ENCODE results near the gene SORCS3. TPM values are rescaled to one million over a fixed set of nuclear protein-coding genes. Genes with fewer than 3 reads are reported as not detected.

The SORCS3 gene
- polyA plus RNA-seq, 6 donors from 2014 or later, result not detected

GRCh38 chr10:104809288-104810090, 168.4 kb downstream of the SORCS3 start:
- Mint-ChIP-seq H3K4me3 (no peak overlapping the region), H3K4me1 (no peaks in the 10 kb centered on the region), H3K27me3 (peaks cover 0 to 12% (median 6%) of the 10 kb centered on the region in 3 donors), H3K27ac (peak overlapping the region in 1 of 6 donors; percentile 68), H3K36me3 (no peaks in the 10 kb centered on the region), H3K9me3 (peaks cover 0 to 6% (median 3%) of the 10 kb centered on the region in 7 donors)
- ATAC-seq (ENCODE audit: low read depth in 2 of 2), result no peak
- DNase-seq, result no peak

GRCh38 chr10:104811166-104811565, 170.1 kb downstream of the SORCS3 start:
- ATAC-seq (ENCODE audit: low read depth in 2 of 2) (no peak), DNase-seq (no peak)
- H3K27ac Mint-ChIP-seq, result no peak overlapping the region
- no peaks in the 10 kb centered on the region for H3K4me1 Mint-ChIP-seq
- no peaks in the 10 kb centered on the region for H3K36me3 Mint-ChIP-seq
- no peak overlapping the region for H3K4me3 Mint-ChIP-seq
- peaks cover 0 to 6% (median 0%) of the 10 kb centered on the region in 7 donors for H3K9me3 Mint-ChIP-seq
- H3K27me3 Mint-ChIP-seq, result peaks cover 0 to 12% (median 6%) of the 10 kb centered on the region in 3 donors

DNA sequence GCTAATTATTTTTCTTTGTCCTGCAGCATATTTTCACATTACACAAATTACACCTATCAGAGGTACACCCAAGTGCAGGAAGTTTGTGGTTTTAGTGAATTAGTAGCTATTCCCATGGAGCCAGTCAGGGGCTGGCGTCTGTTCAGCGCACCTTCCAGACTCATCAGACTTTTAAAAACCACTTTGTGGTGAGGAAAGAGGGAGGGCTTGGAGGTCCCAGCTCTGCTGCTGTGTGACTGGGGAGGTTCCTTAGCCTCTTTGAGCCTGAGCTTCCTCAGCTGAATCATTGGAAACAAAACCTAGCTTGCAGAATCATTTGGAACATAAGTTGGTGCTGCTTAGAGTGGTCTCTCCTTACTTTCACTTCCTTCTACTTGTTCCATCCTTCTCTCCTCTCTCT, 175.4 kb downstream of the SORCS3 start:
- no peaks in the 10 kb centered on the region for H3K4me1 Mint-ChIP-seq
- DNase-seq, result no peak
- no peaks in the 10 kb centered on the region for H3K36me3 Mint-ChIP-seq
- H3K4me3 Mint-ChIP-seq, result no peak overlapping the region
- no peak for ATAC-seq (ENCODE audit: low read depth in 2 of 2)
- H3K27ac Mint-ChIP-seq, result no peak overlapping the region
- H3K27me3 Mint-ChIP-seq, result peaks cover 5 to 13% (median 12%) of the 10 kb centered on the region in 3 donors
- peaks cover 0 to 23% (median 2%) of the 10 kb centered on the region in 7 donors for H3K9me3 Mint-ChIP-seq

DNA sequence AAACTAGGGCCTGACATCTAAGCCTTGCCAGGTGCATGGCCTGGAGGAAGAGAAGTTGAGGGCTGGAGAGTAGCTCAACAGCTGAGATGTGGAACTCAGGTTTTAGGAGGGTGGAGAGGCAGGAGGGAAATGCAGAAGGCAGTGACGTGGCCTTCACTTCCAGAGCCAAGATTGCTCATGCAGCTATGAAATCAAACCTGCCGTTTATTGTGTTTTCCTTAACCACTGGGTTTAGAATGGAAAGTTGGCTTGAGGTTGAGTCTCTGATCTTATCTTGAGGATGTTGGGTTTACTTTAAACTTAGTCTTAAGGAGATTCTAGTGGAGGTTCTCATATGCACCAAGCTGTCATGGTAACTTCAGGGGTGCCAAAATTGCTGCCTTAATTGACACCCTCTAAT, 178.6 kb downstream of the SORCS3 start:
- Mint-ChIP-seq H3K36me3 (no peaks in the 10 kb centered on the region), H3K4me1 (no peaks in the 10 kb centered on the region), H3K27me3 (peaks cover 0 to 13% (median 12%) of the 10 kb centered on the region in 3 donors), H3K9me3 (peaks cover 0 to 38% (median 4%) of the 10 kb centered on the region in 7 donors), H3K4me3 (no peak overlapping the region), H3K27ac (no peak overlapping the region)
- ATAC-seq (ENCODE audit: low read depth in 2 of 2) (no peak), DNase-seq (no peak)

GRCh38 chr10:104822088-104822487, 181.0 kb downstream of the SORCS3 start:
- H3K36me3 Mint-ChIP-seq, result no peaks in the 10 kb centered on the region
- peaks cover 0 to 13% (median 12%) of the 10 kb centered on the region in 3 donors for H3K27me3 Mint-ChIP-seq
- DNase-seq (no peak), ATAC-seq (ENCODE audit: low read depth in 2 of 2) (no peak)
- H3K27ac Mint-ChIP-seq, result no peak overlapping the region
- no peak overlapping the region for H3K4me3 Mint-ChIP-seq
- peaks cover 1 to 46% (median 4%) of the 10 kb centered on the region in 7 donors for H3K9me3 Mint-ChIP-seq
- H3K4me1 Mint-ChIP-seq, result no peaks in the 10 kb centered on the region

GRCh38 chr10:104824380-104825006, 183.4 kb downstream of the SORCS3 start:
- no peaks in the 10 kb centered on the region for H3K4me1 Mint-ChIP-seq
- DNase-seq (no peak), ATAC-seq (ENCODE audit: low read depth in 2 of 2) (no peak)
- no peak overlapping the region for H3K27ac Mint-ChIP-seq
- H3K4me3 Mint-ChIP-seq, result no peak overlapping the region
- no peaks in the 10 kb centered on the region for H3K36me3 Mint-ChIP-seq
- H3K9me3 Mint-ChIP-seq, result peaks cover 4 to 43% (median 5%) of the 10 kb centered on the region in 7 donors
- peaks cover 0 to under 1% (median 0%) of the 10 kb centered on the region in 3 donors for H3K27me3 Mint-ChIP-seq

DNA sequence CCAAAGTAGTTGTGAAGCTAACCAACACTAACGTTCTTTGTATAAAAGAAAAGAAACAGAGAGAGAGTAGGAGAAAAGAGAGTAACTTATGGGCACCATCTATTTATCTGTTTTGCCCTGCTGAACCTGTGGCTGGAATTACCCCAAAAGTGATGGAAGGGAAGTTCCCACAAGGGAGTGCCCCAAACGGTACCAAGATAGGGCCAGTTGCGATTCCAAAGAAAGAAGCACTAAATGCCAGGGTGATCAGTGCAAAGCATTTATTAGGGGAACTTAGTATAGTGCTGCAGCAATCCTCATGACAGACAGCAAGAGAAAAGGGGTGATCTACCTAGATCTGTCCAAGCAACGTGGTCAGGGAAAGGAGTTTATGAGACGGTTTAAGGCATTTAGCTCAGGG, 190.2 kb downstream of the SORCS3 start:
- H3K4me3 Mint-ChIP-seq, result no peak overlapping the region
- H3K27me3 Mint-ChIP-seq, result peaks cover 0 to 9% (median 0%) of the 10 kb centered on the region in 3 donors
- DNase-seq (no peak), ATAC-seq (ENCODE audit: low read depth in 2 of 2) (no peak)
- peaks cover 0 to 20% (median 6%) of the 10 kb centered on the region in 7 donors for H3K9me3 Mint-ChIP-seq
- no peaks in the 10 kb centered on the region for H3K4me1 Mint-ChIP-seq
- H3K36me3 Mint-ChIP-seq, result no peaks in the 10 kb centered on the region
- no peak overlapping the region for H3K27ac Mint-ChIP-seq

- DNase-seq (no peak), ATAC-seq (ENCODE audit: low read depth in 2 of 2) (no peak)
- peaks cover 0 to 9% (median 1%) of the 10 kb centered on the region in 7 donors for H3K9me3 Mint-ChIP-seq
- no peak overlapping the region for H3K27ac Mint-ChIP-seq
- peaks cover 0 to 9% (median 0%) of the 10 kb centered on the region in 3 donors for H3K27me3 Mint-ChIP-seq
- H3K4me3 Mint-ChIP-seq, result no peak overlapping the region
- no peaks in the 10 kb centered on the region for H3K36me3 Mint-ChIP-seq
- H3K4me1 Mint-ChIP-seq, result no peaks in the 10 kb centered on the region
Measured at GRCh38 chr10:104834580-104834979, 193.5 kb downstream of the SORCS3 start.

DNA sequence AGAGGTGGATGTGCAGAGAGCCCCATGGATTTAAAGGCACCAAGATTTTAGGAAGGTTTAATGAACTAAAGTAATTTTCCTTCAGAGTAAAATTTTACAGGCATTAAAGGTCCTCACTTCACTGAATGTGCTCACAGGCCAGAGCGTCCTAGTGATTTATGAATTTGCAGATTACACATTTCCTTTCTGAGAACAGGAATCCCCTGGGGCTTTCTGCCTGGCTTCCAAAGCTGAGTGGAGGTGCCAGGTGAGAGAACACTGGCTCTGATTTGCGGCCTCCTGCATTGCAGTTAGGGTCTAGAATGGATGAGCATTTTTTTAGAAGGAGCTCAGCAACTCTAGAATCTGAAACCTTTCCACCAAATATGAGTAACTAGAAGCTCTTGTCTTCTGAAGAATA, 194.3 kb downstream of the SORCS3 start:
- H3K4me3 Mint-ChIP-seq, result no peak overlapping the region
- H3K36me3 Mint-ChIP-seq, result no peaks in the 10 kb centered on the region
- peaks cover 0 to 6% (median 1%) of the 10 kb centered on the region in 7 donors for H3K9me3 Mint-ChIP-seq
- ATAC-seq (ENCODE audit: low read depth in 2 of 2), result no peak
- peaks cover 0 to 9% (median 0%) of the 10 kb centered on the region in 3 donors for H3K27me3 Mint-ChIP-seq
- H3K27ac Mint-ChIP-seq, result no peak overlapping the region
- no peak for DNase-seq
- H3K4me1 Mint-ChIP-seq, result no peaks in the 10 kb centered on the region

DNA sequence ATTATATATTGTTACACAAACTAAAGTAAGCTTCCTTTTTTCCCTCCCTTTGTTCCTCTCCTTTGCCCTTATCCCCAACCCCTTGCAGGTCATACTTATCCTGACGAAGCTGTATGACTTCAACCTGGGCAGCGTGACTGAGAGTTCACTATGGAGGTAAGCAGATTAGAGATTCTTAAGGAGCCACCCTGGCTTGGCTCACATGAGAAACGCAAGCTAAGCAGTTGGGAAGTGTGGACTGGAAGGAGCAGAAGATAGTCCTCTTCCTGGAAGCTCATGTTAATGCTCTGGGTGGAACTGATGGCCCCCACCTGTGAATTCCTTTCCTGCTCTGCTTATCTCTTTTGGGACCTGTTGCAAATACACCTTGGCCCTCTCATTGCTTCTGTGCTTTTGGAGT, 201.6 kb downstream of the SORCS3 start:
- ATAC-seq (ENCODE audit: low read depth in 2 of 2), result no peak
- H3K36me3 Mint-ChIP-seq, result no peaks in the 10 kb centered on the region
- H3K27me3 Mint-ChIP-seq, result no peaks in the 10 kb centered on the region
- no peak for DNase-seq
- peaks cover 0 to 4% (median 0%) of the 10 kb centered on the region in 7 donors for H3K9me3 Mint-ChIP-seq
- no peaks in the 10 kb centered on the region for H3K4me1 Mint-ChIP-seq
- H3K27ac Mint-ChIP-seq, result no peak overlapping the region
- H3K4me3 Mint-ChIP-seq, result no peak overlapping the region

- H3K36me3 Mint-ChIP-seq, result no peaks in the 10 kb centered on the region
- H3K9me3 Mint-ChIP-seq, result peaks cover 0 to 4% (median 0%) of the 10 kb centered on the region in 7 donors
- DNase-seq (no peak), ATAC-seq (ENCODE audit: low read depth in 2 of 2) (no peak)
- no peaks in the 10 kb centered on the region for H3K4me1 Mint-ChIP-seq
- no peak overlapping the region for H3K4me3 Mint-ChIP-seq
- H3K27me3 Mint-ChIP-seq, result no peaks in the 10 kb centered on the region
- H3K27ac Mint-ChIP-seq, result no peak overlapping the region
Measured at GRCh38 chr10:104844073-104844472, 203.0 kb downstream of the SORCS3 start.

- Mint-ChIP-seq H3K4me3 (no peak overlapping the region), H3K27ac (no peak overlapping the region), H3K36me3 (no peaks in the 10 kb centered on the region), H3K4me1 (no peaks in the 10 kb centered on the region), H3K27me3 (no peaks in the 10 kb centered on the region), H3K9me3 (peaks cover 0 to 2% (median 0%) of the 10 kb centered on the region in 7 donors)
- ATAC-seq (ENCODE audit: low read depth in 2 of 2) (no peak), DNase-seq (no peak)
Measured at GRCh38 chr10:104850023-104850422, 208.9 kb downstream of the SORCS3 start.

DNA sequence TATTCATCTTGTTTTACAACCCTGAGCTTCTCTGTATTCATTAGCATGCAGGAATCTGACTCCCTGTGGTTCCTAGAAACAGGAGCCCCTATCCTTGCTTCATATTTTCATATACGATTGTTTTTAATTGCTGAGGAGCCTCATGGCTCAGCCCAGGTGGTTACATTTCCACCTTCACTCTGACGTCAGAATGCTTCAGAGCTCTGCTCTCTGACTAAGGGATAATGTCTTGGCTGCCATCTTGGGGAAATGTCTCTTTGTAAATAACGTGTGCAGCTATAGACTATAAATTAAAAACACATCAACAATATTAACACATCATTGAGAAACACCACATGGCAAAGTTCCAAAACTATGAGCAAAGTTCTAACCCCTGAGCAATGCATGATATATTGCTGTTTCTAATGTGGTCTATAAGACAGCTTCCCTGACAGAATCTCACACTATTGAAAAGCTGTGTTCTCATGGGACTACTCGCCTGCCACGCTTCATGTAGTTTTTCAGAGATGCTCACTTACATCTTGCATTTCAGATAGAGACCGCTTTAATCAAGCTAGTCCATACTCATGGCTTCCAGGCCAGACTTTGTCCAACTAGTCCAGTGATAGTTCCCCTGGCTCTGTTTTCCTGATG, 227.0 kb downstream of the SORCS3 start:
- ATAC-seq (ENCODE audit: low read depth in 2 of 2) (no peak), DNase-seq (no peak)
- H3K27ac Mint-ChIP-seq, result no peak overlapping the region
- H3K4me3 Mint-ChIP-seq, result no peak overlapping the region
- no peaks in the 10 kb centered on the region for H3K4me1 Mint-ChIP-seq
- peaks cover 0 to 5% (median 3%) of the 10 kb centered on the region in 7 donors for H3K9me3 Mint-ChIP-seq
- no peaks in the 10 kb centered on the region for H3K36me3 Mint-ChIP-seq
- peaks cover 0 to 7% (median 0%) of the 10 kb centered on the region in 3 donors for H3K27me3 Mint-ChIP-seq
